Gastrocnemius medialis (tissue), 4 donors: ENCODE results near the gene PDIA2. TPM values are rescaled to one million over a fixed set of nuclear protein-coding genes. Genes with fewer than 3 reads are reported as not detected.

ENCODE experiments used
- ATAC-seq, 2 donors: fragments of 150-250 bp; one replicate each; pipeline ENCODE4 v1.9.1; 2016
- DNase-seq, 2 donors: peaks; one replicate each; pipeline ENCODE4 v3.0.0-alpha.2; 2019
- H3K27ac ChIP-seq, 4 donors: fragments of 200-600 bp; sonication (generic); 1 replicate in 1 of 4; 2 replicates in 3 of 4; pipeline ENCODE4 v1.5.1; 2016 to 2018; ENCODE audit warnings: mild to moderate bottlenecking in 2 of 4, moderate library complexity in 1 of 4
- H3K27me3 ChIP-seq, 3 donors: fragments of 200-600 bp; sonication (generic) in 2 of 3; 1 replicate in 1 of 3; 2 replicates in 2 of 3; pipeline versions ENCODE4 v1.5.1 to v1.6.0; 2016 to 2019; ENCODE audit warnings: mild to moderate bottlenecking in 1 of 3, moderate library complexity in 1 of 3
- H3K36me3 ChIP-seq, 2 donors: fragments of 200-600 bp; sonication (generic) in 1 of 2; one replicate each; pipeline ENCODE4 v1.5.1; 2017 to 2018
- H3K4me1 ChIP-seq, 2 donors: fragments of 200-600 bp; sonication (generic) in 1 of 2; one replicate each; pipeline ENCODE4 v1.5.1; 2016 to 2017; ENCODE audit warnings: mild to moderate bottlenecking in 2 of 2
- H3K4me3 ChIP-seq, 4 donors: fragments of 200-600 bp; sonication (generic) in 3 of 4; 1 replicate in 1 of 4; 2 replicates in 3 of 4; pipeline ENCODE4 v1.5.1; 2016 to 2019; ENCODE audit warnings: mild to moderate bottlenecking in 2 of 4
- H3K9me3 ChIP-seq, 3 donors: fragments of 200-600 bp; sonication (generic) in 2 of 3; 1 replicate in 1 of 3; 2 replicates in 2 of 3; pipeline ENCODE4 v1.5.1; 2016 to 2019
- CTCF ChIP-seq, 5 experiments: fragments of 450-650 bp in 3 of 5; fragments of 200-600 bp in 2 of 5; sonication (generic) in 2 of 5; IDR thresholded peaks in 4 of 5; conservative IDR thresholded peaks in 1 of 5; 1 replicate in 4 of 5; 2 replicates in 1 of 5; pipeline ENCODE4 v1.5.1; 2016 to 2019; ENCODE audit warnings: antibody characterized with exemption in 5 of 5, mild to moderate bottlenecking in 3 of 5, moderate library complexity in 3 of 5
- POLR2A ChIP-seq, 2 donors: fragments of 450-650 bp; IDR thresholded peaks; one replicate each; pipeline ENCODE4 v1.6.1; 2017; ENCODE audit warnings: antibody characterized with exemption in 2 of 2, mild to moderate bottlenecking in 2 of 2, moderate library complexity in 2 of 2
- in situ Hi-C, 4 donors: fragments of 200-750 bp; cut with MboI; loops; one replicate each; pipeline versions ENCODE4 v1.15.0 to v1.8.0; 2017; ENCODE audit warnings: low sequenced_read_pairs in 4 of 4
- intact Hi-C: fragments of 100-400 bp; cut with DNase I; formaldehyde crosslinking; loops from one replicate; pipeline ENCODE4 v1.15.1; 2023; ENCODE audit warnings: low total_unique reads
- total RNA-seq, 4 donors: library from RNA; depleted of rRNA; stranded (reverse); fragments of >200 nt; gene quantifications; one replicate each; pipeline versions ENCODE4 v1.1.0 to v1.2.3, GENCODE V29; 2016

The PDIA2 gene
- total RNA-seq, 4 donors from 2014 or later, result 2.2 TPM; not detected in 3

GRCh38 chr16:262121-262745 lies 20.7 kb upstream of the PDIA2 start:
- H3K4me1 ChIP-seq, result peaks cover 0 to 4% of the 10 kb centered on the region in 2 donors
- H3K4me3 ChIP-seq, result no peak overlapping the region
- DNase-seq, result no peak
- in situ Hi-C loops, result no loop called here
- no peak for ATAC-seq
- H3K36me3 ChIP-seq, result peaks cover 0 to 64% of the 10 kb centered on the region in 2 donors
- no peaks in the 10 kb centered on the region for H3K27me3 ChIP-seq
- H3K9me3 ChIP-seq, result no peaks in the 10 kb centered on the region
- no peak overlapping the region for H3K27ac ChIP-seq
- TF ChIP-seq CTCF (IDR thresholded peaks at IDR 0.05 in 4 of 5, conservative IDR thresholded peaks at IDR 0.05 in 1 of 5), result no peak
- intact Hi-C loops, result no loop called here

- no peaks in the 10 kb centered on the region for H3K9me3 ChIP-seq
- in situ Hi-C loops, result no loop called here
- ATAC-seq, result no peak
- H3K4me3 ChIP-seq, result no peak overlapping the region
- H3K36me3 ChIP-seq, result peaks cover 0 to 64% of the 10 kb centered on the region in 2 donors
- intact Hi-C loops, result no loop called here
- peaks cover 0 to 4% of the 10 kb centered on the region in 2 donors for H3K4me1 ChIP-seq
- H3K27ac ChIP-seq, result no peak overlapping the region
- no peaks in the 10 kb centered on the region for H3K27me3 ChIP-seq
- no peak for TF ChIP-seq CTCF (IDR thresholded peaks at IDR 0.05 in 4 of 5, conservative IDR thresholded peaks at IDR 0.05 in 1 of 5)
- no peak for TF ChIP-seq POLR2A (IDR thresholded peaks at IDR 0.05)
- DNase-seq, result no peak
These were observed 19.7 kb upstream of the PDIA2 start for GRCh38 chr16:263182-263774.

GRCh38 chr16:263944-264343 lies 19.0 kb upstream of the PDIA2 start:
- H3K4me1 ChIP-seq, result peaks cover 0 to 4% of the 10 kb centered on the region in 2 donors
- no peaks in the 10 kb centered on the region for H3K27me3 ChIP-seq
- H3K36me3 ChIP-seq, result peaks cover 0 to 61% of the 10 kb centered on the region in 2 donors
- H3K27ac ChIP-seq, result no peak overlapping the region
- H3K4me3 ChIP-seq, result no peak overlapping the region
- TF ChIP-seq CTCF (IDR thresholded peaks at IDR 0.05 in 4 of 5, conservative IDR thresholded peaks at IDR 0.05 in 1 of 5), result no peak
- TF ChIP-seq POLR2A (IDR thresholded peaks at IDR 0.05), result no peak
- intact Hi-C loops, result no loop called here
- no peak for DNase-seq
- ATAC-seq, result no peak
- in situ Hi-C loops, result no loop called here
- H3K9me3 ChIP-seq, result no peaks in the 10 kb centered on the region

GRCh38 chr16:264440-264951 lies 18.5 kb upstream of the PDIA2 start:
- DNase-seq (no peak), ATAC-seq (no peak)
- no peak overlapping the region for H3K27ac ChIP-seq
- no peaks in the 10 kb centered on the region for H3K27me3 ChIP-seq
- H3K4me1 ChIP-seq, result peaks cover 0 to 4% of the 10 kb centered on the region in 2 donors
- TF ChIP-seq CTCF (IDR thresholded peaks at IDR 0.05 in 4 of 5, conservative IDR thresholded peaks at IDR 0.05 in 1 of 5) (no peak), POLR2A (IDR thresholded peaks at IDR 0.05) (no peak)
- H3K4me3 ChIP-seq, result no peak overlapping the region
- H3K36me3 ChIP-seq, result peaks cover 0 to 55% of the 10 kb centered on the region in 2 donors
- intact Hi-C loops (no loop called here), in situ Hi-C loops (no loop called here)
- no peaks in the 10 kb centered on the region for H3K9me3 ChIP-seq
